ENCODE measurements around the gene CD22.

The CD22 gene

GRCh38 chr19:35392742-35393715 lies 64.0 kb downstream of the CD22 start:
- peaks cover 0 to 4% of the 10 kb centered on the region in 2 donors for H3K27me3 ChIP-seq (ENCODE audit: control insufficient read depth in 1 of 2, insufficient read depth in 2 of 2, low read length in 2 of 2)
- no peak overlapping the region for H3K27ac ChIP-seq (ENCODE audit: low read length)
- H3K36me3 ChIP-seq (ENCODE audit: control insufficient read depth in 2 of 2, insufficient read depth in 2 of 2, low read length in 2 of 2): no peaks in the 10 kb centered on the region
- no peaks in the 10 kb centered on the region for H3K4me1 ChIP-seq (ENCODE audit: control insufficient read depth, insufficient read depth, low read length)
- no peak overlapping the region for H3K4me3 ChIP-seq (ENCODE audit: low read length in 2 of 2)
- H3K9me3 ChIP-seq (ENCODE audit: control insufficient read depth in 2 of 2, low read length in 2 of 2): no peaks in the 10 kb centered on the region
- no peak overlapping the region for H3K9ac ChIP-seq (ENCODE audit: low read length in 2 of 2)

DNA sequence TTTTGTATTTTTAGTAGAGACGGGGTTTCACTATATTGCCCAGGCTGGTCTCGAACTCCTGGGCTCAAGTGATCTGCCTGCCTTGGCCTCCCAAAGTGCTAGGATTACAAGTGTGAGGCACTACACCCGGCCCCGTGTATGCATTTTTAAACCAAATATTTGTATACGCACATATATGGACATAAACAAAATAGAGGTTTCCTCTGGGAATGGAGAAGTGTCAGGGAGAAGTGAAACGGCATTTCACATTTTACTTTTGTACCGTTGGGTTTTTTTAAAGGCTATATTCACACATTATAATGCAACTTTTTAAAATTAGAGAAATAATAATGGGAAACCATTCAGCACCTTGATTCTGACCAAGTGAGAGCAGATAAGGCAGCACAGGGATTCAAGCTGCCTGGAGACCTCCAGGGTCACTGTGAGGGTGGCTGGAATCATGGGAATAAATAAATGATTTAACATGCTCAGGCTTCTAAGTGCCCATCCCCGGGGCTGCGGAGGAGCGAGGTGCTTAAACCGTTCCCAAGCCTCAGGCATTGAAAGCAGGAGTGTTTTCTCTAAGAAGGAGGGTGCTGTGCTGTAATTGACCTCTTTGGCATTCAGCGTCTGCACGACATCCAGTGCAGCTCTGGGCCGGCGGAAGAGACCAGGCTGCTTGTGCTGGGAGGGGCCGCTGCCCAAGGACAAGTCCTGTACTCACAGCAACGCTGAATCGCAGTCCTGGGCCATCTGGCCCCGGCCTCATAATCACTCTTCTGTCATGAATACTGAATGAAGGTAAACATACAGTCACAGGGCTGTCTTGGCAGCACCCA lies 66.6 kb downstream of the CD22 start:
- Histone ChIP-seq H3K36me3 (ENCODE audit: control insufficient read depth in 2 of 2, insufficient read depth in 2 of 2, low read length in 2 of 2) (no peaks in the 10 kb centered on the region), H3K4me3 (ENCODE audit: low read length in 2 of 2) (no peak overlapping the region), H3K4me1 (ENCODE audit: control insufficient read depth, insufficient read depth, low read length) (no peaks in the 10 kb centered on the region), H3K27ac (ENCODE audit: low read length) (no peak overlapping the region), H3K27me3 (ENCODE audit: control insufficient read depth in 1 of 2, insufficient read depth in 2 of 2, low read length in 2 of 2) (peaks cover 0 to 4% of the 10 kb centered on the region in 2 donors), H3K9ac (ENCODE audit: low read length in 2 of 2) (no peak overlapping the region), H3K9me3 (ENCODE audit: control insufficient read depth in 2 of 2, low read length in 2 of 2) (no peaks in the 10 kb centered on the region)

GRCh38 chr19:35396240-35396885 lies 67.4 kb downstream of the CD22 start:
- H3K27ac ChIP-seq (ENCODE audit: low read length): no peak overlapping the region

More at GRCh38 chr19:35396240-35396885, 67.4 kb downstream of the CD22 start:
- H3K36me3 ChIP-seq (ENCODE audit: control insufficient read depth in 2 of 2, insufficient read depth in 2 of 2, low read length in 2 of 2): no peaks in the 10 kb centered on the region
- H3K27me3 ChIP-seq (ENCODE audit: control insufficient read depth in 1 of 2, insufficient read depth in 2 of 2, low read length in 2 of 2): peaks cover 0 to 4% of the 10 kb centered on the region in 2 donors
- H3K9ac ChIP-seq (ENCODE audit: low read length in 2 of 2): no peak overlapping the region
- H3K4me1 ChIP-seq (ENCODE audit: control insufficient read depth, insufficient read depth, low read length): no peaks in the 10 kb centered on the region
- H3K9me3 ChIP-seq (ENCODE audit: control insufficient read depth in 2 of 2, low read length in 2 of 2): no peaks in the 10 kb centered on the region
- H3K4me3 ChIP-seq (ENCODE audit: low read length in 2 of 2): no peak overlapping the region
